Measurements from ENCODE around the gene LENG8.

LENG8 gene

DNA sequence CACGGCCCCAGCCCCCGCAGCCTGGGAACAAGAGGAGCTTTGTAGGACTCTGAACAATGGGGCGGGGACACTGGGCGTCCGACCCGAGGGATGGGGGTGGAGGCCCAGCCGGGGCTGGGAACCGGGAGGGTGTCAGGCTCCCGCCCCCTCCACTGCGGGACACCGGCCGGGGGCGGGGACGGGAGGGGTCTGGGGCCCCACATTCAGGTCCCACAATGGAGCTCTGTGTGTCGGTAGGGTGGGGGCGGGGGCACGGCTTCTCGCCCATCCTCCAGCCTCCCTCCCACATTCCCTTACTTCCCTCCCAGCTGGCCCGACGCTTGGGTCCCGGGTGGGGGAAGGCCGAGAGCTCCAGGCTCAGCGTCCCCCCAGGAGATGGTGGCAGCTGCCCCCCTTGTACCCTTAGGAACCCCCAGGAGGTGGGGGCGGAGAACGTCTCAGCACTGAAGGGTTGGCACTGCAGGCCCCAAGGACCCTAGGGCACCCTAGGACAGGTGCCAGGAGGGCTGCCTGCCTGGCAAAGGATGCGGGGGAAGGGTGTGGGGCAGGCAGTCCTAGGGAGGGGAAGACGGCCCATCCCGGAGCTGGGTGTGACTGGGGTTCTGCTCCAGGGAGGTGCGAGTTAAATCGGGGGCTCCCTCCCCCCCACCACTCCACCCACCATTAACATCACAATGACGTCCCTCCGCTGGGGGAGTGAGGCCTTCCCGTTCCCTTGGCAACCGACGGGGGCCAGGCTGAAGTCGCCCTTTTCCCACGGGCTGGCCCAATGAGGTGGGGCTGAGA, 28.4 kb upstream of the LENG8 start:
- Histone ChIP-seq H3K27ac (ENCODE audit: low read length) (no peak overlapping the region), H3K9me3 (replicated peaks; ENCODE audit: insufficient read depth, low read length) (no peaks in the 10 kb centered on the region), H3K4me2 (ENCODE audit: low read depth, low read length) (no peak overlapping the region), H3K27me3 (replicated peaks; ENCODE audit: insufficient read depth, low read length) (peaks cover 87% of the 10 kb centered on the region), H3K36me3 (replicated peaks; ENCODE audit: insufficient read depth, low read length) (no peaks in the 10 kb centered on the region), H3K9ac (ENCODE audit: low read length) (no peak overlapping the region), H3K79me2 (ENCODE audit: low read length) (no peaks in the 10 kb centered on the region), H2AFZ (ENCODE audit: low read length) (no peak overlapping the region), H3F3A (ENCODE audit: insufficient read depth, low read length) (no peaks in the 10 kb centered on the region), H4K20me1 (ENCODE audit: insufficient read depth, low read length) (no peaks in the 10 kb centered on the region), H3K9me2 (replicated peaks; ENCODE audit: insufficient read depth, low read length) (no peaks in the 10 kb centered on the region), H3K4me3 (ENCODE audit: low read length) (no peak overlapping the region), H3K4me1 (ENCODE audit: low read length) (no peaks in the 10 kb centered on the region)
- no peak for DNase-seq
- TF ChIP-seq EZH2phosphoT487 (IDR thresholded peaks at IDR 0.05; ENCODE audit: low read length) (no peak), EZH2 (optimal IDR thresholded peaks at IDR 0.05; ENCODE audit: low read depth, low read length) (no peak)
- TF ChIP-seq, protein P1, sequence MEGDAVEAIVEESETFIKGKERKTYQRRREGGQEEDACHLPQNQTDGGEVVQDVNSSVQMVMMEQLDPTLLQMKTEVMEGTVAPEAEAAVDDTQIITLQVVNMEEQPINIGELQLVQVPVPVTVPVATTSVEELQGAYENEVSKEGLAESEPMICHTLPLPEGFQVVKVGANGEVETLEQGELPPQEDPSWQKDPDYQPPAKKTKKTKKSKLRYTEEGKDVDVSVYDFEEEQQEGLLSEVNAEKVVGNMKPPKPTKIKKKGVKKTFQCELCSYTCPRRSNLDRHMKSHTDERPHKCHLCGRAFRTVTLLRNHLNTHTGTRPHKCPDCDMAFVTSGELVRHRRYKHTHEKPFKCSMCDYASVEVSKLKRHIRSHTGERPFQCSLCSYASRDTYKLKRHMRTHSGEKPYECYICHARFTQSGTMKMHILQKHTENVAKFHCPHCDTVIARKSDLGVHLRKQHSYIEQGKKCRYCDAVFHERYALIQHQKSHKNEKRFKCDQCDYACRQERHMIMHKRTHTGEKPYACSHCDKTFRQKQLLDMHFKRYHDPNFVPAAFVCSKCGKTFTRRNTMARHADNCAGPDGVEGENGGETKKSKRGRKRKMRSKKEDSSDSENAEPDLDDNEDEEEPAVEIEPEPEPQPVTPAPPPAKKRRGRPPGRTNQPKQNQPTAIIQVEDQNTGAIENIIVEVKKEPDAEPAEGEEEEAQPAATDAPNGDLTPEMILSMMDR (IDR thresholded peaks at IDR 0.05; ENCODE audit: low read length): no peak

DNA sequence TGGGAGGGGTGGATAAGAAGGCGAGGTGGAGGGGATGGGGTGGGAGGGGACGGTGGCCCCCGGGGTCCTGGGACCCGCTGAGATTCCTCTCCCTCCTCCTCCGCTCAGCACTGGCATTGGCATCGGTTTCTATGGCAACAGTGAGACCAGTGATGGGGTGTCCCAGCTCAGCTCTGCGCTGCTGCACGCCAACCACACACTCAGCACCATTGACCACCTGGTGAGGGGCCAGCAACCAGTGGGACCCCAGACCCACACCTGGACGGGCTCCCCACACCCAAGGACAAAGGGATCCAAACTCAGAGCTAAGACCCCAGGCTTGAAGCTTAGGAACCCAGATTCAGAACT, 27.9 kb upstream of the LENG8 start:
- Histone ChIP-seq H4K20me1 (ENCODE audit: insufficient read depth, low read length) (no peaks in the 10 kb centered on the region), H3K4me2 (ENCODE audit: low read depth, low read length) (no peak overlapping the region), H3K9me3 (replicated peaks; ENCODE audit: insufficient read depth, low read length) (no peaks in the 10 kb centered on the region), H3K27ac (ENCODE audit: low read length) (no peak overlapping the region), H2AFZ (ENCODE audit: low read length) (no peak overlapping the region), H3K4me3 (ENCODE audit: low read length) (no peak overlapping the region), H3K4me1 (ENCODE audit: low read length) (no peaks in the 10 kb centered on the region), H3K79me2 (ENCODE audit: low read length) (no peaks in the 10 kb centered on the region), H3K36me3 (replicated peaks; ENCODE audit: insufficient read depth, low read length) (no peaks in the 10 kb centered on the region), H3K9me2 (replicated peaks; ENCODE audit: insufficient read depth, low read length) (no peaks in the 10 kb centered on the region), H3F3A (ENCODE audit: insufficient read depth, low read length) (no peaks in the 10 kb centered on the region), H3K27me3 (replicated peaks; ENCODE audit: insufficient read depth, low read length) (peaks cover 87% of the 10 kb centered on the region), H3K9ac (ENCODE audit: low read length) (no peak overlapping the region)
- DNase-seq: no peak
- TF ChIP-seq EZH2 (optimal IDR thresholded peaks at IDR 0.05; ENCODE audit: low read depth, low read length) (no peak), EZH2phosphoT487 (IDR thresholded peaks at IDR 0.05; ENCODE audit: low read length) (no peak)
- TF ChIP-seq, protein P1 (IDR thresholded peaks at IDR 0.05; ENCODE audit: low read length): no peak

DNA sequence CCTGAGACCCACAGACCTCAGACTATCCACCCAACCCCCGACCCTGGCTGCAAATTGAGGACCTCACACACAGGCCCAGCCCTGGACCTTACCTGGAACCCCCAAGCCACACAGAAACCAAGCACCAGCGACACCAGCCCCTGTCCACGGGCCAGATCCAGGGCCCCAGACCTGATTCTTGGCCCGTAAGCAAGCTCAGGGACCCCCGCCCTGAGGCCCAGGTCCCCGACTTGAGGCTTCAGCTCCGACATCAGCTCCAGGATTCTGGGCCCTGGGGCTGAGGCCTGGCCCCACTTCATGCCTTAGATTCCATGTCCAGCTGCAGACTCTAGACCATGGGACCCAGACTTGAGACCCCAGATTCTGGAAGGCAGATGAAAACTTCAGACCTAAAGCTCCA, 27.5 kb upstream of the LENG8 start:
- Histone ChIP-seq H3K27ac (ENCODE audit: low read length) (no peak overlapping the region), H3K4me3 (ENCODE audit: low read length) (no peak overlapping the region), H3K9ac (ENCODE audit: low read length) (no peak overlapping the region), H3K9me3 (replicated peaks; ENCODE audit: insufficient read depth, low read length) (no peaks in the 10 kb centered on the region), H3K4me2 (ENCODE audit: low read depth, low read length) (no peak overlapping the region), H3F3A (ENCODE audit: insufficient read depth, low read length) (no peaks in the 10 kb centered on the region), H2AFZ (ENCODE audit: low read length) (no peak overlapping the region), H3K79me2 (ENCODE audit: low read length) (no peaks in the 10 kb centered on the region), H3K9me2 (replicated peaks; ENCODE audit: insufficient read depth, low read length) (no peaks in the 10 kb centered on the region), H3K36me3 (replicated peaks; ENCODE audit: insufficient read depth, low read length) (no peaks in the 10 kb centered on the region), H4K20me1 (ENCODE audit: insufficient read depth, low read length) (no peaks in the 10 kb centered on the region), H3K27me3 (replicated peaks; ENCODE audit: insufficient read depth, low read length) (peaks cover 87% of the 10 kb centered on the region), H3K4me1 (ENCODE audit: low read length) (no peaks in the 10 kb centered on the region)
- TF ChIP-seq, protein P1 (IDR thresholded peaks at IDR 0.05; ENCODE audit: low read length): no peak
- no peak for TF ChIP-seq EZH2phosphoT487 (IDR thresholded peaks at IDR 0.05; ENCODE audit: low read length)
- TF ChIP-seq EZH2 (optimal IDR thresholded peaks at IDR 0.05; ENCODE audit: low read depth, low read length): no peak
- no peak for DNase-seq
